IMR-90 (cell line): ENCODE results near the gene ANKRD9. TPM values are rescaled to one million over a fixed set of nuclear protein-coding genes. Genes with fewer than 3 reads are reported as not detected.

Experiments
- ATAC-seq: fragments of 200-7000 bp; cut with Tn5 transposase; 2 replicates; pipeline ENCODE4 v1.9.1; 2020; ENCODE audit warnings: low read depth, mild to moderate bottlenecking, moderate library complexity
- BruUV-seq: library from RNA; stranded (reverse); fragments of 400-500 nt; replicated peaks from 2 replicates; lab custom pipeline; 2021; lab: Mats Ljungman, UMichigan
- CTCF ChIA-PET: fragments of 300-600 bp; formaldehyde crosslinking; extraction: SDS; loops from one replicate; lab custom pipeline; 2021; ENCODE audit warnings: antibody characterized with exemption; lab: Yijun Ruan, JAX
- POLR2A ChIA-PET: fragments of 300-600 bp; sonication (Branson Sonifier 250); formaldehyde crosslinking; loops from one replicate; lab custom pipeline; 2022; ENCODE audit warnings: antibody characterized with exemption; ENCODE audit not compliant: unreplicated experiment; lab: Charles Lee
- DNase-seq: peaks from one replicate; pipeline ENCODE4 v3.0.0; 2013
- H2AFZ ChIP-seq: replicated peaks from 2 replicates; pipeline ENCODE3; 2013; ENCODE audit warnings: low read length, mild to moderate bottlenecking; ENCODE audit not compliant: poor library complexity
- H2AK5ac ChIP-seq: 2 replicates; pipeline ENCODE4 v1.6.1; 2013; ENCODE audit warnings: low read depth, low read length, inconsistent platforms
- H2AK9ac ChIP-seq: replicated peaks from 2 replicates; pipeline ENCODE3; 2013; ENCODE audit warnings: mild to moderate bottlenecking, low read depth, low read length, moderate library complexity; ENCODE audit not compliant: poor library complexity
- H2BK120ac ChIP-seq: 2 replicates; pipeline ENCODE4 v1.6.1; 2013; ENCODE audit warnings: low read depth, low read length, inconsistent platforms
- H2BK15ac ChIP-seq: 3 replicates; pipeline ENCODE4 v1.6.1; 2013; ENCODE audit warnings: low read depth, low read length, inconsistent platforms
- H2BK20ac ChIP-seq: 2 replicates; pipeline ENCODE4 v1.6.1; 2013; ENCODE audit warnings: low read depth, mild to moderate bottlenecking, inconsistent platforms, low read length, moderate library complexity
- H2BK5ac ChIP-seq: 2 replicates; pipeline ENCODE4 v1.6.1; 2013; ENCODE audit warnings: mild to moderate bottlenecking, low read depth, low read length, inconsistent platforms; ENCODE audit not compliant: poor library complexity, severe bottlenecking
- H3K14ac ChIP-seq: replicated peaks from 2 replicates; pipeline ENCODE4 v1.6.1; 2013; ENCODE audit warnings: low read depth, low read length, inconsistent platforms
- H3K18ac ChIP-seq: 2 replicates; pipeline ENCODE4 v1.6.1; 2013; ENCODE audit warnings: low read depth, low read length, control low read depth
- H3K23ac ChIP-seq: 2 replicates; pipeline ENCODE4 v1.6.1; 2013; ENCODE audit warnings: low read depth, low read length, inconsistent platforms
- H3K27ac ChIP-seq: 2 replicates; pipeline ENCODE4 v1.5.1; 2013; ENCODE audit warnings: mild to moderate bottlenecking, control low read depth, low read length; ENCODE audit not compliant: insufficient read depth
- H3K27me3 ChIP-seq: 2 replicates; pipeline ENCODE4 v1.6.1; 2013; ENCODE audit warnings: low read length; ENCODE audit not compliant: control insufficient read depth, insufficient read depth
- H3K36me3 ChIP-seq: 2 replicates; pipeline ENCODE4 v1.6.1; 2013; ENCODE audit warnings: low read length, mixed read lengths; ENCODE audit not compliant: control insufficient read depth, insufficient read depth
- H3K4ac ChIP-seq: 2 replicates; pipeline ENCODE4 v1.6.1; 2013; ENCODE audit warnings: low read depth, low read length, inconsistent platforms
- H3K4me1 ChIP-seq: 2 replicates; pipeline ENCODE4 v1.6.1; 2013; ENCODE audit warnings: low read length, mixed read lengths; ENCODE audit not compliant: control insufficient read depth, insufficient read depth
- H3K4me2 ChIP-seq: 2 replicates; pipeline ENCODE4 v1.6.1; 2013; ENCODE audit warnings: low read depth, mild to moderate bottlenecking, control low read depth, low read length, moderate library complexity
- H3K4me3 ChIP-seq: 2 replicates; pipeline ENCODE4 v1.5.1; 2013; ENCODE audit warnings: low read depth, mild to moderate bottlenecking, control low read depth, low read length, moderate library complexity; ENCODE audit not compliant: insufficient read depth
- H3K56ac ChIP-seq: 2 replicates; pipeline ENCODE4 v1.6.1; 2013; ENCODE audit warnings: low read length, inconsistent platforms; ENCODE audit not compliant: insufficient read depth; ENCODE audit errors: extremely low read depth
- H3K79me1 ChIP-seq, 2 experiments: 2 replicates each; pipeline ENCODE4 v1.6.1; 2013; ENCODE audit warnings: low read length in 2 of 2, inconsistent platforms in 1 of 2, low read depth in 1 of 2
- H3K9ac ChIP-seq: 2 replicates; pipeline ENCODE4 v1.6.1; 2013; ENCODE audit warnings: low read depth, low read length, control low read depth
- H3K9me1 ChIP-seq: 2 replicates; pipeline ENCODE4 v1.6.1; 2013; ENCODE audit warnings: low read length, inconsistent platforms; ENCODE audit not compliant: insufficient read depth
- H3K9me3 ChIP-seq: 2 replicates; pipeline ENCODE4 v1.6.1; 2013; ENCODE audit warnings: low read length; ENCODE audit not compliant: control insufficient read depth, insufficient read depth
- H4K20me1 ChIP-seq: 2 replicates; pipeline ENCODE4 v1.6.1; 2013; ENCODE audit warnings: low read length, inconsistent platforms; ENCODE audit not compliant: insufficient read depth
- H4K5ac ChIP-seq: 2 replicates; pipeline ENCODE4 v1.6.1; 2013; ENCODE audit warnings: mild to moderate bottlenecking, low read depth, low read length, control low read depth
- H4K8ac ChIP-seq, 2 experiments: 2 replicates each; pipeline ENCODE4 v1.6.1; 2013; ENCODE audit warnings: low read depth in 2 of 2, low read length in 2 of 2, control low read depth in 1 of 2, inconsistent platforms in 1 of 2
- H4K91ac ChIP-seq: 2 replicates; pipeline ENCODE4 v1.6.1; 2013; ENCODE audit warnings: low read depth, low read length, inconsistent platforms; ENCODE audit not compliant: insufficient read depth
- CHD1 ChIP-seq: IDR thresholded peaks from 2 replicates; pipeline ENCODE4 v1.6.1; 2012; ENCODE audit warnings: low read depth, low read length, improper control_type of control experiment
- FOS ChIP-seq: fragments of 150-350 bp; IDR thresholded peaks from 2 replicates; pipeline ENCODE4 v1.6.1; 2016; ENCODE audit warnings: low read depth, low read length
- MAFK ChIP-seq: IDR thresholded peaks from 2 replicates; pipeline ENCODE4 v1.6.1; 2012; ENCODE audit warnings: low read depth, low read length, improper control_type of control experiment
- POLR2A ChIP-seq: IDR thresholded peaks from 2 replicates; pipeline ENCODE4 v1.6.1; 2012; ENCODE audit warnings: mild to moderate bottlenecking, low read depth, low read length
- RAD21 ChIP-seq: IDR thresholded peaks from 2 replicates; pipeline ENCODE4 v1.6.1; 2012; ENCODE audit warnings: low read length, improper control_type of control experiment
- RCOR1 ChIP-seq: IDR thresholded peaks from 2 replicates; pipeline ENCODE4 v1.6.1; 2012; ENCODE audit warnings: mild to moderate bottlenecking, low read length, improper control_type of control experiment; ENCODE audit not compliant: insufficient replicate concordance
- USF2 ChIP-seq: fragments of 150-350 bp; IDR thresholded peaks from 2 replicates; pipeline ENCODE4 v1.6.1; 2017; ENCODE audit warnings: mild to moderate bottlenecking, antibody characterized with exemption, low read length, low read depth
- WGBS, 2 experiments: methylation state at CpG; one replicate each; pipeline versions ENCODE4 v1.1.5 to v1.1.7; 2013; ENCODE audit warnings: missing lambda C conversion rate in 2 of 2; ENCODE audit not compliant: insufficient read length in 1 of 2; ENCODE audit errors: extremely low coverage in 2 of 2; 5-methylcytosine and 5-hydroxymethylcytosine counted together
- dilution Hi-C: fragments of 300-500 bp; cut with HindIII; formaldehyde crosslinking; loops from one replicate; pipeline ENCODE4 v1.14.3; 2018; ENCODE audit warnings: low sequenced_read_pairs; ENCODE audit not compliant: unreplicated experiment
- in situ Hi-C: fragments of 300-500 bp; cut with MboI; formaldehyde crosslinking; loops from 3 replicates; pipeline ENCODE4 v1.14.3; 2019; ENCODE audit warnings: low sequenced_read_pairs, inconsistent platforms, mixed read lengths
- intact Hi-C: fragments of 100-400 bp; cut with micrococcal nuclease; formaldehyde crosslinking; loops from 2 replicates; pipeline ENCODE4 v1.10.0; 2022
- polyA plus RNA-seq, 3 experiments: library from polyadenylated mRNA; depleted of rRNA; stranded (reverse); fragments of >200 nt; gene quantifications; 2 replicates each; pipeline ENCODE4 v1.2.3, GENCODE V29; 2012; ENCODE audit warnings: low replicate concordance in 1 of 3
- total RNA-seq: library from RNA; depleted of rRNA; stranded (reverse); fragments of >200 nt; gene quantifications from 2 replicates; pipeline ENCODE4 v1.2.3, GENCODE V29; 2012
- TF ChIP-seq, protein P1 (sequence below): conservative IDR thresholded peaks from 2 replicates; pipeline ENCODE4 v1.5.1; 2012; ENCODE audit warnings: mild to moderate bottlenecking, low read depth, low read length, improper control_type of control experiment

ANKRD9 gene
- total and polyA plus RNA-seq, 2 of the 4 experiments (the other 2 are of a cell fraction) = 3.9 to 15.7 TPM

GRCh38 chr14:102551995-102552705, 42.6 kb upstream of the ANKRD9 start:
- Histone ChIP-seq H3K4me1 (peaks cover 3% of the 10 kb centered on the region; the same call in 1 of the 2 replicates), H2AK9ac (peak overlapping the region; percentile 77), H3K79me1 (no peaks in the 10 kb centered on the region), H3K9me3 (0 out of 2 replicates have a peak, but pooled peaks cover 2% of the 10 kb centered on the region), H3K27ac (no peak overlapping the region), H3K4ac (no peak overlapping the region), H2AFZ (peak overlapping the region; percentile 87), H4K91ac (no peak overlapping the region), H3K4me2 (no peak overlapping the region), H3K27me3 (peaks cover 2% of the 10 kb centered on the region; the same call in 1 of the 2 replicates), H3K18ac (no peak overlapping the region), H3K9ac (no peak overlapping the region), H2AK5ac (no peak overlapping the region), H2BK15ac (no peak overlapping the region), H3K14ac (no peak overlapping the region), H3K36me3 (no peaks in the 10 kb centered on the region), H3K23ac (no peak overlapping the region), H2BK20ac (no peak overlapping the region), H2BK120ac (no peak overlapping the region), H3K9me1 (no peaks in the 10 kb centered on the region), H3K56ac (no peak overlapping the region), H2BK5ac (no peak overlapping the region), H3K4me3 (no peak overlapping the region), H4K8ac (peak overlapping the region in 1 of 2 experiments; percentile 45; a peak in 1 of 4 replicates), H4K5ac (no peak overlapping the region), H4K20me1 (no peaks in the 10 kb centered on the region)
- intact Hi-C loops = no loop called here
- ATAC-seq (no peak), DNase-seq (peak; percentile 46)
- dilution Hi-C loops = no loop called here
- ChIA-PET CTCF (no interaction called here), POLR2A (no interaction called here)
- BruUV-seq = no TSS peak
- no peak for TF ChIP-seq POLR2A
- TF ChIP-seq FOS = peak; percentile 33; the same call in 1 of the 2 replicates
- TF ChIP-seq RCOR1 = no peak
- no peak for TF ChIP-seq USF2
- TF ChIP-seq CHD1 = no peak
- TF ChIP-seq, protein P1, sequence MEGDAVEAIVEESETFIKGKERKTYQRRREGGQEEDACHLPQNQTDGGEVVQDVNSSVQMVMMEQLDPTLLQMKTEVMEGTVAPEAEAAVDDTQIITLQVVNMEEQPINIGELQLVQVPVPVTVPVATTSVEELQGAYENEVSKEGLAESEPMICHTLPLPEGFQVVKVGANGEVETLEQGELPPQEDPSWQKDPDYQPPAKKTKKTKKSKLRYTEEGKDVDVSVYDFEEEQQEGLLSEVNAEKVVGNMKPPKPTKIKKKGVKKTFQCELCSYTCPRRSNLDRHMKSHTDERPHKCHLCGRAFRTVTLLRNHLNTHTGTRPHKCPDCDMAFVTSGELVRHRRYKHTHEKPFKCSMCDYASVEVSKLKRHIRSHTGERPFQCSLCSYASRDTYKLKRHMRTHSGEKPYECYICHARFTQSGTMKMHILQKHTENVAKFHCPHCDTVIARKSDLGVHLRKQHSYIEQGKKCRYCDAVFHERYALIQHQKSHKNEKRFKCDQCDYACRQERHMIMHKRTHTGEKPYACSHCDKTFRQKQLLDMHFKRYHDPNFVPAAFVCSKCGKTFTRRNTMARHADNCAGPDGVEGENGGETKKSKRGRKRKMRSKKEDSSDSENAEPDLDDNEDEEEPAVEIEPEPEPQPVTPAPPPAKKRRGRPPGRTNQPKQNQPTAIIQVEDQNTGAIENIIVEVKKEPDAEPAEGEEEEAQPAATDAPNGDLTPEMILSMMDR = no peak
- TF ChIP-seq MAFK = no peak
- TF ChIP-seq RAD21 = no peak
- in situ Hi-C loops = no loop called here
- WGBS, 2 experiments = 70% methylated on average over 3 of the region's 14 CpGs; no CpG with 5 or more reads in 1 of the 2 experiments
